ENCODE results near the gene C1QBP.

DNA sequence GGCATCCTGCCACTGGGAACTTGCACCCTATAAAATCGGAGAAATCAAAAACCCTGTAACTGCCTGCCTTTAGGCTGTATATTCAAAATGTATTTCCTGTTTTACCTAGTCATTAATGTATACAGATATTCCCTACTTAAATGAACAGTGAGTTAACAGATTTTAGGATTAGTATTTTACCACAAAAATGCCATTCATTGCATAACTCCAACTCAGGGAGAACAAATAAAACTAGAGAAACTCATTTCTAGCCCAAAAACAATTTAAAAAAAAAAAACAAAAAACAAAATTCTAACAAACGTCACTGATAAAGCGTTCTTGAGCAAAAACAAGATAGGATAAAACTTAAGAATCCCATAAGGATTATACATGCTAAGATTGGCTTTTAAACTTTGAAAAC is 33.6 kb upstream of the C1QBP start:
- TF ChIP-seq, protein P1, sequence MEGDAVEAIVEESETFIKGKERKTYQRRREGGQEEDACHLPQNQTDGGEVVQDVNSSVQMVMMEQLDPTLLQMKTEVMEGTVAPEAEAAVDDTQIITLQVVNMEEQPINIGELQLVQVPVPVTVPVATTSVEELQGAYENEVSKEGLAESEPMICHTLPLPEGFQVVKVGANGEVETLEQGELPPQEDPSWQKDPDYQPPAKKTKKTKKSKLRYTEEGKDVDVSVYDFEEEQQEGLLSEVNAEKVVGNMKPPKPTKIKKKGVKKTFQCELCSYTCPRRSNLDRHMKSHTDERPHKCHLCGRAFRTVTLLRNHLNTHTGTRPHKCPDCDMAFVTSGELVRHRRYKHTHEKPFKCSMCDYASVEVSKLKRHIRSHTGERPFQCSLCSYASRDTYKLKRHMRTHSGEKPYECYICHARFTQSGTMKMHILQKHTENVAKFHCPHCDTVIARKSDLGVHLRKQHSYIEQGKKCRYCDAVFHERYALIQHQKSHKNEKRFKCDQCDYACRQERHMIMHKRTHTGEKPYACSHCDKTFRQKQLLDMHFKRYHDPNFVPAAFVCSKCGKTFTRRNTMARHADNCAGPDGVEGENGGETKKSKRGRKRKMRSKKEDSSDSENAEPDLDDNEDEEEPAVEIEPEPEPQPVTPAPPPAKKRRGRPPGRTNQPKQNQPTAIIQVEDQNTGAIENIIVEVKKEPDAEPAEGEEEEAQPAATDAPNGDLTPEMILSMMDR (IDR thresholded peaks at IDR 0.05 in 4 of 5, conservative IDR thresholded peaks at IDR 0.05 in 1 of 5): no peak
- no peak for TF ChIP-seq POLR2A (IDR thresholded peaks at IDR 0.05)
